Heart left ventricle (tissue), 16 donors: ENCODE measurements around the gene MAP1LC3B2. TPM values are rescaled to one million over a fixed set of nuclear protein-coding genes. Genes with fewer than 3 reads are reported as not detected.

Experiments used
- ATAC-seq, 4 donors: fragments of 200-7000 bp; cut with Tn5 transposase; one replicate each; pipeline ENCODE4 v1.9.1; 2020 to 2022; ENCODE audit warnings: moderate library complexity in 4 of 4, mild to moderate bottlenecking in 3 of 4, moderate number of reproducible peaks in 1 of 4
- DNase-seq, 5 donors: peaks; one replicate each; pipeline ENCODE4 v3.0.0-alpha.2; 2020
- H3K27ac ChIP-seq, 12 donors: fragments of 200-600 bp; sonication (generic) in 4 of 12; one replicate each; pipeline versions ENCODE4 v1.5.0 to v1.8.0; 2016 to 2022; ENCODE audit warnings: mild to moderate bottlenecking in 2 of 12
- H3K27me3 ChIP-seq, 9 donors: fragments of 200-600 bp; sonication (generic) in 2 of 9; one replicate each; pipeline versions ENCODE4 v1.5.1 to v1.8.0; 2016 to 2022; ENCODE audit warnings: mild to moderate bottlenecking in 3 of 9
- H3K36me3 ChIP-seq, 9 donors: fragments of 200-600 bp; sonication (generic) in 2 of 9; one replicate each; pipeline versions ENCODE4 v1.5.0 to v1.8.0; 2018 to 2022; ENCODE audit warnings: mild to moderate bottlenecking in 2 of 9
- H3K4me1 ChIP-seq, 12 donors: fragments of 200-600 bp; sonication (generic) in 4 of 12; one replicate each; pipeline versions ENCODE4 v1.5.0 to v1.8.0; 2016 to 2022; ENCODE audit warnings: mild to moderate bottlenecking in 3 of 12
- H3K4me3 ChIP-seq, 12 donors: fragments of 200-600 bp; sonication (generic) in 4 of 12; one replicate each; pipeline versions ENCODE4 v1.5.0 to v1.8.0; 2017 to 2022; ENCODE audit warnings: mild to moderate bottlenecking in 9 of 12, moderate library complexity in 4 of 12
- H3K9me3 ChIP-seq, 12 donors: fragments of 200-600 bp; sonication (generic) in 4 of 12; one replicate each; pipeline versions ENCODE4 v1.5.0 to v1.8.0; 2016 to 2022; ENCODE audit warnings: mild to moderate bottlenecking in 1 of 12
- POLR2A ChIP-seq, 2 donors: fragments of 450-650 bp; IDR thresholded peaks; one replicate each; pipeline ENCODE4 v1.6.1; 2017; ENCODE audit warnings: antibody characterized with exemption in 2 of 2, mild to moderate bottlenecking in 2 of 2, moderate library complexity in 2 of 2
- WGBS, 4 donors: extraction: QIAGEN DNeasy Blood & Tissue Kit in 2 of 4; methylation state at CpG; one replicate each; pipeline versions ENCODE4 v1.1.5 to v1.1.7; 2013 to 2018; 5-methylcytosine and 5-hydroxymethylcytosine counted together
- intact Hi-C, 10 donors: fragments of 100-400 bp; cut with DNase I; formaldehyde crosslinking; loops; one replicate each; pipeline versions ENCODE4 v1.11.1 to v1.14.2; 2022
- polyA plus RNA-seq, 2 donors: library from polyadenylated mRNA; stranded (reverse); fragments of 200-250 nt; gene quantifications; one replicate each; pipeline ENCODE4 v1.2.3, GENCODE V29; 2013
- total RNA-seq, 9 donors: library from RNA; depleted of rRNA in 2 of 9; stranded (reverse); fragments of >200 nt in 2 of 9; fragmentation: NEBNext Ultra II Directional in 3 of 9; extraction: Animal tissue kit (Norgen Biotek cat#: 25700) in 3 of 9; gene quantifications; one replicate each; pipeline versions ENCODE4 v1.1.0 to v1.2.4, GENCODE V29; 2016 to 2023
- TF ChIP-seq, protein P1 (sequence below), 12 donors: fragments of 200-600 bp; sonication (generic) in 4 of 12; IDR thresholded peaks; one replicate each; pipeline versions ENCODE4 v1.5.0 to v1.8.0; 2018 to 2022; ENCODE audit warnings: antibody characterized with exemption in 12 of 12, mild to moderate bottlenecking in 5 of 12
- donor health status: ischemic (EF 13 %, LVEDD 7.1; RV severe dilation, severe dysfunction).
- donor health status: healthy with polysubstance abuse.
- donor health status: DM: no; HTN: yes; CAD: no.
- donor health status: DM: no; HTN: no; CAD: no.
- donor health status: ischemic (EF 25% LVEDD 6.9; RV normal size, moderate dysfunction).
- donor health status: ischemic (EF 25% LVEDD 5.7; RV mildly dilated, moderate dysfunction).
- donor health status: healthy.
- donor health status: DM: yes; HTN: yes; CAD: no.
- donor health status: ischemic (EF 35%, LVEDD 5.7; RV mildly dilated, moderate dysfunction).
- donor health status: nonischemic (EF 11% LVEDD 7.7; RV severe dilation, severe dysfunction).
- donor health status: DM: yes; HTN: yes; CAD: no.
- donor health status: PGD.
- donor health status: ischemic (EF 29% LVEDD 5.4; RV normal size, mild dysfunction).
- donor health status: nonischemic (EF 23%, LVEDD 6.1; RV moderate dilation, normal function).

The MAP1LC3B2 gene
- total and polyA plus RNA-seq, 11 donors = 0.91 to 5.4 (median 2.3) TPM

- no peak for ATAC-seq
- Histone ChIP-seq H3K27ac (no peak overlapping the region), H3K27me3 (no peaks in the 10 kb centered on the region), H3K9me3 (no peaks in the 10 kb centered on the region), H3K4me3 (no peak overlapping the region), H3K4me1 (peaks cover 0 to 11% (median 8%) of the 10 kb centered on the region in 12 donors), H3K36me3 (no peaks in the 10 kb centered on the region)
- intact Hi-C loops = no loop called here
- TF ChIP-seq, protein P1, sequence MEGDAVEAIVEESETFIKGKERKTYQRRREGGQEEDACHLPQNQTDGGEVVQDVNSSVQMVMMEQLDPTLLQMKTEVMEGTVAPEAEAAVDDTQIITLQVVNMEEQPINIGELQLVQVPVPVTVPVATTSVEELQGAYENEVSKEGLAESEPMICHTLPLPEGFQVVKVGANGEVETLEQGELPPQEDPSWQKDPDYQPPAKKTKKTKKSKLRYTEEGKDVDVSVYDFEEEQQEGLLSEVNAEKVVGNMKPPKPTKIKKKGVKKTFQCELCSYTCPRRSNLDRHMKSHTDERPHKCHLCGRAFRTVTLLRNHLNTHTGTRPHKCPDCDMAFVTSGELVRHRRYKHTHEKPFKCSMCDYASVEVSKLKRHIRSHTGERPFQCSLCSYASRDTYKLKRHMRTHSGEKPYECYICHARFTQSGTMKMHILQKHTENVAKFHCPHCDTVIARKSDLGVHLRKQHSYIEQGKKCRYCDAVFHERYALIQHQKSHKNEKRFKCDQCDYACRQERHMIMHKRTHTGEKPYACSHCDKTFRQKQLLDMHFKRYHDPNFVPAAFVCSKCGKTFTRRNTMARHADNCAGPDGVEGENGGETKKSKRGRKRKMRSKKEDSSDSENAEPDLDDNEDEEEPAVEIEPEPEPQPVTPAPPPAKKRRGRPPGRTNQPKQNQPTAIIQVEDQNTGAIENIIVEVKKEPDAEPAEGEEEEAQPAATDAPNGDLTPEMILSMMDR (IDR thresholded peaks at IDR 0.05) = no peak
- TF ChIP-seq POLR2A (IDR thresholded peaks at IDR 0.05) = no peak
- WGBS, 4 donors = 84 to 89% (median 86%) methylated on average over 1 of the region's 1 CpG
- no peak for DNase-seq
Observed at GRCh38 chr12:116578051-116578450, 18.9 kb downstream of the MAP1LC3B2 start.

DNA sequence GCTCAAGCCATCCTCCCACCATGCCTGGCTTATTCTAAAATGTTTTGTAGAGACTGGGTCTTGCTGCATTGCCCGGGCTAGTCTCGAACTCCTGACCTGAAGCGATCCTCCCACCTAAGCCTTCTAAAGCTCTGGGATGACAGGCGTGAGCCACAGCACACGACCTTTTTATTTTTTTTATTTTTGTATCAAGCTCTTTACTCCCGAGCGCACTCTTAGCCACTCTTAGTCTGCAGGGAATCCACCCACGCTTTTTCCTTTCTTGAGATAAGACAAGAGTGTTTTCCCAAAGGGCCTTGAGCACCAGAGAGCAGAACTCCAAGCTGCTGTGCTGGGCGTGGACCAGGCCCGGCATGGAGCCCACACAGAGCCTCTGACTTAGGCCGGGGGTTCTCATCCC, 23.4 kb downstream of the MAP1LC3B2 start:
- DNase-seq (peak; percentile 56 to 68 (median 65)), ATAC-seq (peak; percentile 81 to 96 (median 91))
- Histone ChIP-seq H3K9me3 (peaks cover 0 to 15% (median 4%) of the 10 kb centered on the region in 12 donors), H3K4me3 (no peak overlapping the region), H3K4me1 (peaks cover 0 to 13% (median 8%) of the 10 kb centered on the region in 12 donors), H3K27me3 (no peaks in the 10 kb centered on the region), H3K36me3 (no peaks in the 10 kb centered on the region), H3K27ac (peak overlapping the region in 1 of 12 donors; percentile 46)
- intact Hi-C loops = no loop called here
- TF ChIP-seq, protein P1 (IDR thresholded peaks at IDR 0.05) = no peak
- no peak for TF ChIP-seq POLR2A (IDR thresholded peaks at IDR 0.05)
- 34 to 48% (median 43%) methylated on average over 11 of the region's 11 CpGs for WGBS, 4 donors

- DNase-seq (no peak), ATAC-seq (no peak)
- peaks cover 0 to 15% (median 4%) of the 10 kb centered on the region in 12 donors for H3K9me3 ChIP-seq
- no peaks in the 10 kb centered on the region for H3K36me3 ChIP-seq
- TF ChIP-seq, protein P1 (IDR thresholded peaks at IDR 0.05) = no peak
- TF ChIP-seq POLR2A (IDR thresholded peaks at IDR 0.05) = no peak
- H3K27me3 ChIP-seq = no peaks in the 10 kb centered on the region
- peak overlapping the region in 1 of 12 donors; percentile 46 for H3K27ac ChIP-seq
- H3K4me3 ChIP-seq = no peak overlapping the region
- H3K4me1 ChIP-seq = peaks cover 0 to 13% (median 8%) of the 10 kb centered on the region in 12 donors
- intact Hi-C loops = no loop called here
- 74 to 79% (median 77%) methylated on average over 6 of the region's 6 CpGs for WGBS, 4 donors
Observed at GRCh38 chr12:116583129-116583694, 24.0 kb downstream of the MAP1LC3B2 start.

DNA sequence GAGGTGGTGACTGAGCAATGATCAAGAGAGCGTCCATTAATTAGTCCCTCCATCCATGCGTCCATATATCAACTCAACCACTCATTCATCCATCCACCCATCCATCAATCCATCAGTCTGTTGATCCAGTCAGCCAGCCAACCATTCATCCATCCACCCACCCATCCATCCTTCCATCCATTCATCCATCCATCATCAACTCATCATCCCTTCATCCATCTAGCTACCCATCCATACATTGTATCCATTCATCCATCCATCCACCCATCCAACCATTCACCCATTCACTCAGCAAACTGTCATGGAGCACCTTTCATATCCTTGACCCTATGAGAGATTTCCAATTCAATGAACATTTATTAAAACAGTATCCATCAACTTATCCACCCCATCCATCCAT, 28.1 kb downstream of the MAP1LC3B2 start:
- WGBS, 4 donors = 77 to 87% (median 82%) methylated on average over 2 of the region's 2 CpGs
- H3K27me3 ChIP-seq = no peaks in the 10 kb centered on the region
- ATAC-seq (no peak), DNase-seq (no peak)
- peaks cover 0 to 15% (median 4%) of the 10 kb centered on the region in 12 donors for H3K9me3 ChIP-seq
- no peaks in the 10 kb centered on the region for H3K36me3 ChIP-seq
- no peak overlapping the region for H3K4me3 ChIP-seq
- intact Hi-C loops = no loop called here
- TF ChIP-seq POLR2A (IDR thresholded peaks at IDR 0.05) = no peak
- TF ChIP-seq, protein P1 (IDR thresholded peaks at IDR 0.05) = no peak
- H3K4me1 ChIP-seq = peaks cover 0 to 19% (median 11%) of the 10 kb centered on the region in 12 donors
- H3K27ac ChIP-seq = no peak overlapping the region
